ENCODE data around the gene RBM7. TPM values are rescaled to one million over a fixed set of nuclear protein-coding genes. Genes with fewer than 3 reads are reported as not detected.

RBM7 gene
- total and polyA plus RNA-seq, 2 of the 13 experiments (the other 11 are each of a cell fraction or from before 2014, with no cell fraction given) = 30.5 to 32.3 TPM

- TF ChIP-seq ATF2 (CRISPR knock-in tag; IDR thresholded peaks at IDR 0.05) = 0 out of 2 replicates have a peak, but pooled peaks have one; percentile 56
- no peak for TF ChIP-seq ZNF615 (CRISPR knock-in tag; IDR thresholded peaks at IDR 0.05; ENCODE audit: borderline replicate concordance)
- TF ChIP-seq XBP1 (CRISPR knock-in tag; IDR thresholded peaks at IDR 0.05) = no peak
- no peak for TF ChIP-seq HIC2 (CRISPR knock-in tag; IDR thresholded peaks at IDR 0.05; ENCODE audit: low read depth)
- TF ChIP-seq MEIS2 (CRISPR knock-in tag; IDR thresholded peaks at IDR 0.05) = peak; percentile 63; the same call in 1 of the 2 replicates
- TF ChIP-seq ZGPAT (CRISPR knock-in tag; IDR thresholded peaks at IDR 0.05) = peak; percentile 82; the same call in 1 of the 2 replicates
- no peak for TF ChIP-seq PLSCR1 (CRISPR knock-in tag; IDR thresholded peaks at IDR 0.05; ENCODE audit: borderline replicate concordance)
- no peak for TF ChIP-seq ZNF589 (CRISPR knock-in tag; conservative IDR thresholded peaks at IDR 0.05)
- TF ChIP-seq ZNF709 (CRISPR knock-in tag; IDR thresholded peaks at IDR 0.05) = peak; percentile 77; the same call in 1 of the 2 replicates
- TF ChIP-seq POGZ (CRISPR knock-in tag; IDR thresholded peaks at IDR 0.05) = peak; percentile 82
- TF ChIP-seq ZNF224 (CRISPR knock-in tag; IDR thresholded peaks at IDR 0.05) = no peak; the same call in 1 of the 2 replicates
- no peak for TF ChIP-seq ZNF205 (CRISPR knock-in tag; IDR thresholded peaks at IDR 0.05)
- no peak for TF ChIP-seq PRDM15 (CRISPR knock-in tag; IDR thresholded peaks at IDR 0.05)
- no peak for TF ChIP-seq REXO4 (CRISPR knock-in tag; IDR thresholded peaks at IDR 0.05; ENCODE audit: borderline replicate concordance)
- no peak for TF ChIP-seq ZBTB21 (CRISPR knock-in tag; IDR thresholded peaks at IDR 0.05)
- no peak for TF ChIP-seq ZXDC (CRISPR knock-in tag; IDR thresholded peaks at IDR 0.05)
Measured at GRCh38 chr11:114439229-114440120, 39.0 kb downstream of the RBM7 start, which contains the start of gene REXO2 (continued).
